Embryonic facial prominence (tissue), 1 donor: ENCODE data around the gene ZPBP.
"Not testable (repeated sequence)": the region's sequence is repeated elsewhere in the genome, so short reads cannot be mapped to it uniquely, and the experiment has no call there.

Experiments used
- DNase-seq: peaks from one replicate; pipeline ENCODE4 v3.0.0-alpha.2; 2016; ENCODE audit errors: extremely low spot score

Gene ZPBP

GRCh38 chr7:50041165-50041564 is 51.9 kb downstream of the ZPBP start:
- not testable (repeated sequence) for DNase-seq

- no peak for DNase-seq
Observed at GRCh38 chr7:50037086-50037485, 56.0 kb downstream of the ZPBP start.

- DNase-seq = no peak
Observed at GRCh38 chr7:50022991-50023390, 70.1 kb downstream of the ZPBP start.

- DNase-seq = no peak
Observed at GRCh38 chr7:50022451-50022850, 70.6 kb downstream of the ZPBP start.

- no peak for DNase-seq
Observed at GRCh38 chr7:49995681-49996080, 97.4 kb downstream of the ZPBP start.

- no peak for DNase-seq
Observed at GRCh38 chr7:49986191-49986590, 106.9 kb downstream of the ZPBP start.

- DNase-seq = no peak
Observed at GRCh38 chr7:49980465-49980864, 112.6 kb downstream of the ZPBP start.

- no peak for DNase-seq
Observed at GRCh38 chr7:49976238-49976637, 116.8 kb downstream of the ZPBP start.

- DNase-seq = no peak
Observed at GRCh38 chr7:49974035-49974434, 119.0 kb downstream of the ZPBP start.

- no peak for DNase-seq
Observed at GRCh38 chr7:49937608-49938007, 155.4 kb downstream of the ZPBP start.

- no peak for DNase-seq
Observed at GRCh38 chr7:49931627-49932026, 161.4 kb downstream of the ZPBP start.

- no peak for DNase-seq
Observed at GRCh38 chr7:49928787-49929186, 164.3 kb downstream of the ZPBP start.

GRCh38 chr7:49927631-49928030 is 165.4 kb downstream of the ZPBP start:
- DNase-seq = no peak

GRCh38 chr7:49926720-49927119 is 166.3 kb downstream of the ZPBP start:
- no peak for DNase-seq

- no peak for DNase-seq
Observed at GRCh38 chr7:49911909-49912308, 181.1 kb downstream of the ZPBP start.

GRCh38 chr7:49894543-49894942 is 198.5 kb downstream of the ZPBP start:
- DNase-seq = no peak

GRCh38 chr7:49893131-49893530 is 199.9 kb downstream of the ZPBP start:
- no peak for DNase-seq

GRCh38 chr7:49892481-49892880 is 200.6 kb downstream of the ZPBP start:
- no peak for DNase-seq
